ENCODE data around the gene PTHLH.

Gene PTHLH

GRCh38 chr12:27934276-27934675 lies 38.3 kb downstream of the PTHLH start:
- no peak overlapping the region for H3K4me3 ChIP-seq (ENCODE audit: control insufficient read depth, low read depth, low read length)
- DNase-seq (ENCODE audit: low read depth): no peak
- no peak for TF ChIP-seq CTCF (conservative IDR thresholded peaks at IDR 0.05; ENCODE audit: control insufficient read depth, insufficient read depth, low read depth, low read length)

GRCh38 chr12:27931390-27931789 lies 41.1 kb downstream of the PTHLH start:
- no peak for TF ChIP-seq CTCF (conservative IDR thresholded peaks at IDR 0.05; ENCODE audit: control insufficient read depth, insufficient read depth, low read depth, low read length)
- H3K4me3 ChIP-seq (ENCODE audit: control insufficient read depth, low read depth, low read length): no peak overlapping the region
- no peak for DNase-seq (ENCODE audit: low read depth)

GRCh38 chr12:27927347-27927746 lies 45.2 kb downstream of the PTHLH start:
- TF ChIP-seq CTCF (conservative IDR thresholded peaks at IDR 0.05; ENCODE audit: control insufficient read depth, insufficient read depth, low read depth, low read length): no peak

GRCh38 chr12:27924350-27925135 lies 48.0 kb downstream of the PTHLH start:
- TF ChIP-seq CTCF (conservative IDR thresholded peaks at IDR 0.05; ENCODE audit: control insufficient read depth, insufficient read depth, low read depth, low read length): no peak
- no peak overlapping the region for H3K4me3 ChIP-seq (ENCODE audit: control insufficient read depth, low read depth, low read length)
- peak; percentile 46 for DNase-seq (ENCODE audit: low read depth)

More at GRCh38 chr12:27927347-27927746, 45.2 kb downstream of the PTHLH start:
- no peak overlapping the region for H3K4me3 ChIP-seq (ENCODE audit: control insufficient read depth, low read depth, low read length)
- no peak for DNase-seq (ENCODE audit: low read depth)

- DNase-seq (ENCODE audit: low read depth): peak; percentile 57
- no peak overlapping the region for H3K4me3 ChIP-seq (ENCODE audit: control insufficient read depth, low read depth, low read length)
- no peak for TF ChIP-seq CTCF (conservative IDR thresholded peaks at IDR 0.05; ENCODE audit: control insufficient read depth, insufficient read depth, low read depth, low read length)
Measured at GRCh38 chr12:27922531-27923139, 49.9 kb downstream of the PTHLH start.

- DNase-seq (ENCODE audit: low read depth): no peak
- no peak overlapping the region for H3K4me3 ChIP-seq (ENCODE audit: control insufficient read depth, low read depth, low read length)
- TF ChIP-seq CTCF (conservative IDR thresholded peaks at IDR 0.05; ENCODE audit: control insufficient read depth, insufficient read depth, low read depth, low read length): no peak
Measured at GRCh38 chr12:27919671-27920235, 52.8 kb downstream of the PTHLH start.

Data from fibroblast of mammary gland (primary cell).